H1 (cell line): ENCODE data around the gene ALLC. TPM values are rescaled to one million over a fixed set of nuclear protein-coding genes. Genes with fewer than 3 reads are reported as not detected.

Experiments
- GTF2F1 ChIP-seq: IDR thresholded peaks from 2 replicates; pipeline ENCODE4 v1.6.1; 2012; ENCODE audit warnings: low read depth, low read length, improper control_type of control experiment, borderline replicate concordance
- HDAC2 ChIP-seq, 2 experiments: fragments of 300-600 bp in 1 of 2; sonication (generic) in 1 of 2; IDR thresholded peaks; 2 replicates each; pipeline ENCODE4 v1.6.1; 2011 to 2012; ENCODE audit warnings: low read depth in 2 of 2, low read length in 2 of 2, mild to moderate bottlenecking in 2 of 2, moderate library complexity in 2 of 2, borderline replicate concordance in 1 of 2, inconsistent platforms in 1 of 2
- HDAC6 ChIP-seq: IDR thresholded peaks from one replicate; pipeline ENCODE4 v1.7.1; 2012; ENCODE audit warnings: low read depth, mild to moderate bottlenecking, inconsistent platforms, low read length, moderate library complexity
- KDM1A ChIP-seq: fragments of 200-600, 300-600 bp; sonication (generic); IDR thresholded peaks from 2 replicates; pipeline ENCODE4 v1.7.1; 2016; ENCODE audit warnings: mild to moderate bottlenecking, low read length, borderline replicate concordance
- NRF1 ChIP-seq: IDR thresholded peaks from 2 replicates; pipeline ENCODE4 v1.6.1; 2011; ENCODE audit warnings: mild to moderate bottlenecking, low read depth, low read length, improper control_type of control experiment
- SIN3A ChIP-seq, 2 experiments: IDR thresholded peaks in 1 of 2; conservative IDR thresholded peaks in 1 of 2; 2 replicates each; pipeline ENCODE4 v1.6.1; 2011 to 2012; ENCODE audit warnings: low read length in 2 of 2, improper control_type of control experiment in 1 of 2, low read depth in 1 of 2, mild to moderate bottlenecking in 1 of 2
- ZNF274 ChIP-seq: IDR thresholded peaks from 2 replicates; pipeline ENCODE4 v1.7.0; 2012; ENCODE audit warnings: low read length, borderline replicate concordance; ENCODE audit errors: extremely low read depth
- polyA plus RNA-seq, 7 experiments: library from polyadenylated mRNA; depleted of rRNA in 3 of 7; stranded (reverse) in 5 of 7; unstranded in 2 of 7; fragments of >200 nt in 5 of 7; fragments of 200-250 nt in 2 of 7; gene quantifications; 1 replicate in 5 of 7; 2 replicates in 1 of 7; 4 replicates in 1 of 7; pipeline versions ENCODE4 v1.2.1 to v1.2.3, GENCODE V29; 2011 to 2013; ENCODE audit warnings: missing spikeins in 2 of 7, mixed read lengths in 2 of 7
- total RNA-seq: library from RNA; stranded (reverse); fragmentation: NEBNext Ultra II Directional; extraction: Animal tissue kit (Norgen Biotek cat#: 25700); gene quantifications from 2 replicates; pipeline ENCODE4 v1.2.1, GENCODE V29; 2021
- TF ChIP-seq, protein P1 (sequence below): fragments of 300-600 bp; sonication (generic); IDR thresholded peaks from 2 replicates; pipeline ENCODE4 v1.7.1; 2012; ENCODE audit warnings: low read length, moderate library complexity, mild to moderate bottlenecking, inconsistent platforms; ENCODE audit not compliant: insufficient replicate concordance
- TF ChIP-seq, protein P2 (sequence below): IDR thresholded peaks from 2 replicates; pipeline ENCODE4 v1.6.1; 2011; ENCODE audit warnings: low read length, improper control_type of control experiment

Gene ALLC
- total and polyA plus RNA-seq, 2 of the 8 experiments (the other 6 are each of a cell fraction or from before 2014, with no cell fraction given): not detected

DNA sequence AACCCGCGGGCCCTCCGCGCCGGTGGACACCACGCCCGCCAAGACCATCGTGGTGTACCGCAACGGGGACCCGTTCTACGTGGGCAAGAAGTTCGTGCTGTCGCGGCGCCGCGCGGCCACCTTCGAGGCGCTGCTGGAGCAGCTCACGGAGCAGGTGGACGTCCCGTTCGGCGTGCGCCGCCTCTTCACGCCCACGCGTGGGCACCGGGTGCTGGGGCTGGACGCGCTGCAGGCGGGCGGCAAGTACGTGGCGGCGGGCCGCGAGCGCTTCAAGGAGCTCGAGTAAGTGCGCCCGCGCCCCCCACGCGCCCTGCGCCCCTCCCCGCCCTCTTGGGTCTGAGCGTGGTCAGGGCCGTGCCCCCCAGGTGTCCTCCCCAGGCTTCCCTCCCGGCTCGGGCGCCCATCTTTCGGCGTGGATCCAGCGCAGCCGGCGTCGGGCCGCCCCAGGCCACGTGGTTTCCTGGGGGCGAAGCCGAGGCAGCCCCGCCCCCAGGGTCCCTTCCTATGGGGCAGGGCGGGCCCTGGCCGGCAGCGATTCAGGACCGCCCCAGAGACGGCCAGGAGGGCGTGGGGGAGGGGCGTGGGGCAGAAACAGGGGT, 45.9 kb downstream of the ALLC start (continued):
- TF ChIP-seq HDAC2 (IDR thresholded peaks at IDR 0.05; ENCODE audit: borderline replicate concordance in 1 of 2, low read depth in 2 of 2, low read length in 2 of 2) (no peak), KDM1A (no peak), SIN3A (conservative IDR thresholded peaks at IDR 0.05 in 1 of 2, IDR thresholded peaks at IDR 0.05 in 1 of 2; ENCODE audit: low read depth in 1 of 2, low read length in 2 of 2) (no peak), HDAC6 (no peak), GTF2F1 (no peak), NRF1 (no peak), ZNF274 (no peak)
- TF ChIP-seq, protein P1, sequence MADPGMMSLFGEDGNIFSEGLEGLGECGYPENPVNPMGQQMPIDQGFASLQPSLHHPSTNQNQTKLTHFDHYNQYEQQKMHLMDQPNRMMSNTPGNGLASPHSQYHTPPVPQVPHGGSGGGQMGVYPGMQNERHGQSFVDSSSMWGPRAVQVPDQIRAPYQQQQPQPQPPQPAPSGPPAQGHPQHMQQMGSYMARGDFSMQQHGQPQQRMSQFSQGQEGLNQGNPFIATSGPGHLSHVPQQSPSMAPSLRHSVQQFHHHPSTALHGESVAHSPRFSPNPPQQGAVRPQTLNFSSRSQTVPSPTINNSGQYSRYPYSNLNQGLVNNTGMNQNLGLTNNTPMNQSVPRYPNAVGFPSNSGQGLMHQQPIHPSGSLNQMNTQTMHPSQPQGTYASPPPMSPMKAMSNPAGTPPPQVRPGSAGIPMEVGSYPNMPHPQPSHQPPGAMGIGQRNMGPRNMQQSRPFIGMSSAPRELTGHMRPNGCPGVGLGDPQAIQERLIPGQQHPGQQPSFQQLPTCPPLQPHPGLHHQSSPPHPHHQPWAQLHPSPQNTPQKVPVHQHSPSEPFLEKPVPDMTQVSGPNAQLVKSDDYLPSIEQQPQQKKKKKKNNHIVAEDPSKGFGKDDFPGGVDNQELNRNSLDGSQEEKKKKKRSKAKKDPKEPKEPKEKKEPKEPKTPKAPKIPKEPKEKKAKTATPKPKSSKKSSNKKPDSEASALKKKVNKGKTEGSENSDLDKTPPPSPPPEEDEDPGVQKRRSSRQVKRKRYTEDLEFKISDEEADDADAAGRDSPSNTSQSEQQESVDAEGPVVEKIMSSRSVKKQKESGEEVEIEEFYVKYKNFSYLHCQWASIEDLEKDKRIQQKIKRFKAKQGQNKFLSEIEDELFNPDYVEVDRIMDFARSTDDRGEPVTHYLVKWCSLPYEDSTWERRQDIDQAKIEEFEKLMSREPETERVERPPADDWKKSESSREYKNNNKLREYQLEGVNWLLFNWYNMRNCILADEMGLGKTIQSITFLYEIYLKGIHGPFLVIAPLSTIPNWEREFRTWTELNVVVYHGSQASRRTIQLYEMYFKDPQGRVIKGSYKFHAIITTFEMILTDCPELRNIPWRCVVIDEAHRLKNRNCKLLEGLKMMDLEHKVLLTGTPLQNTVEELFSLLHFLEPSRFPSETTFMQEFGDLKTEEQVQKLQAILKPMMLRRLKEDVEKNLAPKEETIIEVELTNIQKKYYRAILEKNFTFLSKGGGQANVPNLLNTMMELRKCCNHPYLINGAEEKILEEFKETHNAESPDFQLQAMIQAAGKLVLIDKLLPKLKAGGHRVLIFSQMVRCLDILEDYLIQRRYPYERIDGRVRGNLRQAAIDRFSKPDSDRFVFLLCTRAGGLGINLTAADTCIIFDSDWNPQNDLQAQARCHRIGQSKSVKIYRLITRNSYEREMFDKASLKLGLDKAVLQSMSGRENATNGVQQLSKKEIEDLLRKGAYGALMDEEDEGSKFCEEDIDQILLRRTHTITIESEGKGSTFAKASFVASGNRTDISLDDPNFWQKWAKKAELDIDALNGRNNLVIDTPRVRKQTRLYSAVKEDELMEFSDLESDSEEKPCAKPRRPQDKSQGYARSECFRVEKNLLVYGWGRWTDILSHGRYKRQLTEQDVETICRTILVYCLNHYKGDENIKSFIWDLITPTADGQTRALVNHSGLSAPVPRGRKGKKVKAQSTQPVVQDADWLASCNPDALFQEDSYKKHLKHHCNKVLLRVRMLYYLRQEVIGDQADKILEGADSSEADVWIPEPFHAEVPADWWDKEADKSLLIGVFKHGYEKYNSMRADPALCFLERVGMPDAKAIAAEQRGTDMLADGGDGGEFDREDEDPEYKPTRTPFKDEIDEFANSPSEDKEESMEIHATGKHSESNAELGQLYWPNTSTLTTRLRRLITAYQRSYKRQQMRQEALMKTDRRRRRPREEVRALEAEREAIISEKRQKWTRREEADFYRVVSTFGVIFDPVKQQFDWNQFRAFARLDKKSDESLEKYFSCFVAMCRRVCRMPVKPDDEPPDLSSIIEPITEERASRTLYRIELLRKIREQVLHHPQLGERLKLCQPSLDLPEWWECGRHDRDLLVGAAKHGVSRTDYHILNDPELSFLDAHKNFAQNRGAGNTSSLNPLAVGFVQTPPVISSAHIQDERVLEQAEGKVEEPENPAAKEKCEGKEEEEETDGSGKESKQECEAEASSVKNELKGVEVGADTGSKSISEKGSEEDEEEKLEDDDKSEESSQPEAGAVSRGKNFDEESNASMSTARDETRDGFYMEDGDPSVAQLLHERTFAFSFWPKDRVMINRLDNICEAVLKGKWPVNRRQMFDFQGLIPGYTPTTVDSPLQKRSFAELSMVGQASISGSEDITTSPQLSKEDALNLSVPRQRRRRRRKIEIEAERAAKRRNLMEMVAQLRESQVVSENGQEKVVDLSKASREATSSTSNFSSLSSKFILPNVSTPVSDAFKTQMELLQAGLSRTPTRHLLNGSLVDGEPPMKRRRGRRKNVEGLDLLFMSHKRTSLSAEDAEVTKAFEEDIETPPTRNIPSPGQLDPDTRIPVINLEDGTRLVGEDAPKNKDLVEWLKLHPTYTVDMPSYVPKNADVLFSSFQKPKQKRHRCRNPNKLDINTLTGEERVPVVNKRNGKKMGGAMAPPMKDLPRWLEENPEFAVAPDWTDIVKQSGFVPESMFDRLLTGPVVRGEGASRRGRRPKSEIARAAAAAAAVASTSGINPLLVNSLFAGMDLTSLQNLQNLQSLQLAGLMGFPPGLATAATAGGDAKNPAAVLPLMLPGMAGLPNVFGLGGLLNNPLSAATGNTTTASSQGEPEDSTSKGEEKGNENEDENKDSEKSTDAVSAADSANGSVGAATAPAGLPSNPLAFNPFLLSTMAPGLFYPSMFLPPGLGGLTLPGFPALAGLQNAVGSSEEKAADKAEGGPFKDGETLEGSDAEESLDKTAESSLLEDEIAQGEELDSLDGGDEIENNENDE: no peak
- TF ChIP-seq, protein P2, sequence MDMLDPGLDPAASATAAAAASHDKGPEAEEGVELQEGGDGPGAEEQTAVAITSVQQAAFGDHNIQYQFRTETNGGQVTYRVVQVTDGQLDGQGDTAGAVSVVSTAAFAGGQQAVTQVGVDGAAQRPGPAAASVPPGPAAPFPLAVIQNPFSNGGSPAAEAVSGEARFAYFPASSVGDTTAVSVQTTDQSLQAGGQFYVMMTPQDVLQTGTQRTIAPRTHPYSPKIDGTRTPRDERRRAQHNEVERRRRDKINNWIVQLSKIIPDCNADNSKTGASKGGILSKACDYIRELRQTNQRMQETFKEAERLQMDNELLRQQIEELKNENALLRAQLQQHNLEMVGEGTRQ: no peak
